GM23248 (cell line): Measurements from ENCODE around the gene ZNF700. TPM values are rescaled to one million over a fixed set of nuclear protein-coding genes. Genes with fewer than 3 reads are reported as not detected.

ENCODE experiments used
- DNase-seq: peaks from one replicate; pipeline ENCODE4 v3.0.0-alpha.2; 2015
- H2AFZ ChIP-seq: fragments of 200-600 bp; sonication (generic); 2 replicates; pipeline ENCODE4 v1.6.1; 2016; ENCODE audit warnings: antibody characterized with exemption
- H3F3A ChIP-seq: fragments of 200-600 bp; sonication (generic); 2 replicates; pipeline ENCODE4 v1.6.1; 2016; ENCODE audit warnings: mild to moderate bottlenecking, antibody characterized with exemption, mixed run types; ENCODE audit not compliant: insufficient read depth
- H3K27ac ChIP-seq: fragments of 200-600 bp; sonication (generic); 2 replicates; pipeline ENCODE4 v1.5.1; 2016; ENCODE audit warnings: mild to moderate bottlenecking
- H3K27me3 ChIP-seq: fragments of 200-600 bp; sonication (generic); replicated peaks from 2 replicates; pipeline ENCODE4 v1.6.1; 2016; ENCODE audit warnings: mild to moderate bottlenecking; ENCODE audit not compliant: insufficient read depth
- H3K36me3 ChIP-seq: fragments of 200-600 bp; sonication (generic); 2 replicates; pipeline ENCODE4 v1.6.1; 2016; ENCODE audit warnings: low read depth, mild to moderate bottlenecking
- H3K4me1 ChIP-seq: fragments of 200-600 bp; sonication (generic); 2 replicates; pipeline ENCODE4 v1.6.1; 2016; ENCODE audit warnings: mild to moderate bottlenecking; ENCODE audit not compliant: insufficient read depth
- H3K4me2 ChIP-seq: fragments of 200-600 bp; sonication (generic); one replicate; pipeline ENCODE4 v1.6.1; 2016; ENCODE audit warnings: mild to moderate bottlenecking; ENCODE audit not compliant: unreplicated experiment
- H3K4me3 ChIP-seq: fragments of 200-600 bp; sonication (generic); 2 replicates; pipeline ENCODE4 v1.5.1; 2016; ENCODE audit warnings: mild to moderate bottlenecking
- H3K79me2 ChIP-seq: fragments of 200-600 bp; sonication (generic); 2 replicates; pipeline ENCODE4 v1.6.1; 2016; ENCODE audit warnings: mild to moderate bottlenecking; ENCODE audit not compliant: insufficient read depth
- H3K9ac ChIP-seq: fragments of 200-600 bp; sonication (generic); 2 replicates; pipeline ENCODE4 v1.6.1; 2016; ENCODE audit warnings: mild to moderate bottlenecking
- H3K9me2 ChIP-seq: fragments of 200-600 bp; sonication (generic); 2 replicates; pipeline ENCODE4 v1.6.1; 2016; ENCODE audit warnings: mixed run types, mild to moderate bottlenecking, moderate library complexity; ENCODE audit not compliant: insufficient read depth
- H3K9me3 ChIP-seq: fragments of 200-600 bp; sonication (generic); one replicate; pipeline ENCODE4 v1.6.1; 2017; ENCODE audit warnings: low read depth
- H4K20me1 ChIP-seq: fragments of 200-600 bp; sonication (generic); 2 replicates; pipeline ENCODE4 v1.6.0; 2016; ENCODE audit not compliant: insufficient read depth
- EZH2 ChIP-seq: fragments of 200-600 bp; sonication (generic); IDR thresholded peaks from 2 replicates; pipeline ENCODE4 v1.6.1; 2018; ENCODE audit warnings: antibody characterized with exemption, mild to moderate bottlenecking; ENCODE audit not compliant: insufficient read depth, poor library complexity, severe bottlenecking
- EZH2phosphoT487 ChIP-seq: fragments of 200-600 bp; sonication (generic); IDR thresholded peaks from 2 replicates; pipeline ENCODE4 v1.6.1; 2018; ENCODE audit warnings: antibody characterized with exemption, moderate library complexity, mild to moderate bottlenecking, low read depth; ENCODE audit not compliant: insufficient read depth
- WGBS, 2 experiments: methylation state at CpG; one replicate each; pipeline ENCODE4 v1.1.6; 2015 to 2017; ENCODE audit warnings: low lambda C conversion rate in 2 of 2, low coverage in 1 of 2; ENCODE audit errors: missing lambda C conversion rate in 2 of 2; 5-methylcytosine and 5-hydroxymethylcytosine counted together
- in situ Hi-C: fragments of 300-500 bp; cut with MboI; formaldehyde crosslinking; loops from 2 replicates; pipeline ENCODE4 v1.15.0; 2020
- polyA plus RNA-seq: library from polyadenylated mRNA; unstranded; fragments of >200 nt; fragmentation: Nextera tagmentation; extraction: Ambion mirVana; gene quantifications from 2 replicates; pipeline ENCODE4 v1.2.1, GENCODE V29; 2016
- total RNA-seq: library from RNA; depleted of rRNA; stranded (reverse); fragments of >200 nt; shearing (Covaris generic); gene quantifications from 2 replicates; pipeline ENCODE4 v1.2.3, GENCODE V29; 2014

ZNF700 gene
- total and polyA plus RNA-seq, 2 experiments from 2014 or later, result 3.2 to 6.3 TPM

DNA sequence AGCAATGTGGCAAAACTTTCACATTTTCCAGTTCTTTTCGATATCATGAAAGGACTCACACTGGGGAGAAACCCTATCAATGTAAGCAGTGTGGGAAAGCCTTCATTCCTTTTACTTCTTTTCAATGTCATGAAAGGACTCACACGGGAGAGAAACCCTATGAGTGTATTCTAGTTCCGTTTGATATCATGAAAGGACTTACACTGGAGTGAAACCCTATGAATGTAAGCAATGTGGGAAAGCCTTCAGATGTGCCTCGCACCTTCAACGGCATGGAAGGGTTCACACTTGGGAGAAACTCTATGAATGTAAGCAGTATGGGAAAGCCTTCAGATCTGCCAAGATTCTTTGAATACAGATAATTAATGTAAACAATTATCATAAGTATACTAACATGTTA is 25.4 kb downstream of the ZNF700 start:
- Histone ChIP-seq H3K27ac (no peak overlapping the region), H3K27me3 (no peaks in the 10 kb centered on the region), H4K20me1 (no peaks in the 10 kb centered on the region), H3F3A (peaks cover 23% of the 10 kb centered on the region), H3K4me3 (no peak overlapping the region), H3K79me2 (peaks cover 11% of the 10 kb centered on the region), H3K36me3 (peaks cover 64% of the 10 kb centered on the region), H3K4me2 (no peak overlapping the region), H3K4me1 (no peaks in the 10 kb centered on the region), H3K9ac (no peak overlapping the region), H2AFZ (no peak overlapping the region), H3K9me2 (no peaks in the 10 kb centered on the region), H3K9me3 (peaks cover 16% of the 10 kb centered on the region)
- in situ Hi-C loops, result no loop called here
- 97 to 100% methylated on average over 5 of the region's 5 CpGs for WGBS, 2 experiments
- TF ChIP-seq EZH2phosphoT487, result no peak
- no peak for TF ChIP-seq EZH2
- DNase-seq, result no peak

GRCh38 chr19:11963566-11964355 is 38.9 kb downstream of the ZNF700 start:
- Histone ChIP-seq H3K36me3 (no peaks in the 10 kb centered on the region), H3K4me3 (peak overlapping the region; percentile 94; the same call in 1 of the 2 replicates), H4K20me1 (no peaks in the 10 kb centered on the region), H3K9me2 (no peaks in the 10 kb centered on the region), H2AFZ (peak overlapping the region; percentile 94; the same call in 1 of the 2 replicates), H3K4me2 (peak overlapping the region; percentile 85), H3K27me3 (no peaks in the 10 kb centered on the region), H3F3A (peaks cover 6% of the 10 kb centered on the region), H3K9me3 (no peaks in the 10 kb centered on the region), H3K79me2 (no peaks in the 10 kb centered on the region), H3K9ac (no peak overlapping the region), H3K27ac (peak overlapping the region; percentile 86; the same call in 1 of the 2 replicates), H3K4me1 (peaks cover 7% of the 10 kb centered on the region; the same call in 1 of the 2 replicates)
- WGBS, 2 experiments, result 29 to 31% methylated on average over 26 of the region's 26 CpGs
- in situ Hi-C loops, result no loop called here
- no peak for TF ChIP-seq EZH2
- TF ChIP-seq EZH2phosphoT487, result no peak
- DNase-seq, result peak; percentile 84

- WGBS, 2 experiments, result 4 to 7% methylated on average over 8 of the region's 8 CpGs
- Histone ChIP-seq H2AFZ (peak overlapping the region; percentile 94), H3K36me3 (no peaks in the 10 kb centered on the region), H3K79me2 (no peaks in the 10 kb centered on the region), H3K4me2 (peak overlapping the region; percentile 85), H3K9me2 (no peaks in the 10 kb centered on the region), H3K9me3 (no peaks in the 10 kb centered on the region), H3K27me3 (no peaks in the 10 kb centered on the region), H3K4me1 (peaks cover 7% of the 10 kb centered on the region; the same call in 1 of the 2 replicates), H3K9ac (peak overlapping the region; percentile 94; the same call in 1 of the 2 replicates), H3F3A (peaks cover 6% of the 10 kb centered on the region), H3K4me3 (peak overlapping the region; percentile 94), H4K20me1 (no peaks in the 10 kb centered on the region), H3K27ac (peak overlapping the region; percentile 86)
- DNase-seq, result peak; percentile 68
- in situ Hi-C loops, result no loop called here
- TF ChIP-seq EZH2 (no peak), EZH2phosphoT487 (no peak)
These were observed 39.6 kb downstream of the ZNF700 start for GRCh38 chr19:11964496-11964857.

DNA sequence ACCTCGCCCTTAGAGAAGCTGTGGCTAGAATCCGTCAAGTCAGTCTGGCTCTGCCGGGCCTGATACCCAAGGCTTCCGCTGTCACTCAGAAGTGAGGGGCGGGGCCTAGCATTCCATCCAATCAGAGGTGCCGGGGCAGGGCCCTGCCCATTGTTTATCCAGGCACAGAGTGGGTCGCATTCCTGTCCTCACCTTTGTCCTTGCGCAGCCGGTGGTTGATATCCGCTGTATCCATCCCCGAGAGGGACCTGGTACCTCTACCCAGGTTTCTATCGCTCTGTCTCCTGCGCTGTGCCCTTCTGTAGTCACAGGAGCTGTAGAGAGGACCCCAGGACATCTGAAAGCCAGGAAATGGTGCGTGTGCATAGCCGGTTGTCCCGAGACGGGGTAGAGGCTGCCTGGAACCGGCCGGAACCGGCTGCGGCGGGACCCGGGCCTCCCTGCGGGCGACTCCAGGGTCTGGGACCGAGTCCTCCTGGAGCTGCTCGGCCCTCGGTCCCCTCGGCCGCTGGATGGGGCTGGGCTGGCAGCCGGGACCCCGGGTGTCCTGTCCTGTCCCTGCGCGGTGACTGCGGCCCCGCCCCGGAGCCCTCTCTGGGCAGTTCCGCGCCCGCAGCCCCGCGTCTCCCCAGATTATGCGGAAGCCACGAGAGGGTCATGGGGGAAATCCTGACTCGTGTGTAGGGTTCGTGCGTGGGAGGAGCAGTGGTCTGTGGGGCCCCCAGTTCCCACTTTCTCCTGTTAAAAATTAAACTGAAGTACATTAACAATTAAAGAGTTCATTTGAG is 40.1 kb downstream of the ZNF700 start, which contains the start of gene ZNF763:
TSS of gene ZNF763 (plus strand) at position 183 of the 788 bp plus-strand sequence. CDS start at position 352, 169 bp downstream.
- no peaks in the 10 kb centered on the region for H3K27me3 ChIP-seq
- in situ Hi-C loops, result no loop called here
- peak within 1 kb of the TSS; percentile 85 for H3K4me2 ChIP-seq
- H3F3A ChIP-seq, result peaks cover 6% of the 10 kb centered on the region
- peak; percentile 92 for DNase-seq
- H3K79me2 ChIP-seq, result no peaks in the 10 kb centered on the region
- peak within 1 kb of the TSS; percentile 94 for H2AFZ ChIP-seq
- peak within 1 kb of the TSS; percentile 94 for H3K4me3 ChIP-seq
- no peak for TF ChIP-seq EZH2phosphoT487
- TF ChIP-seq EZH2, result no peak
- H3K9ac ChIP-seq, result peak within 1 kb of the TSS; percentile 94
- 1% methylated on average over 43 to 47 of the region's 47 CpGs for WGBS, 2 experiments
- peaks cover 7% of the 10 kb centered on the region; the same call in 1 of the 2 replicates for H3K4me1 ChIP-seq
- H3K36me3 ChIP-seq, result no peaks in the 10 kb centered on the region
- H3K9me3 ChIP-seq, result no peaks in the 10 kb centered on the region
- H4K20me1 ChIP-seq, result no peaks in the 10 kb centered on the region
- peak within 1 kb of the TSS; percentile 86 for H3K27ac ChIP-seq
- no peaks in the 10 kb centered on the region for H3K9me2 ChIP-seq
